Osteoblast (primary cell): Measurements from ENCODE around the gene RPL37A. TPM values are rescaled to one million over a fixed set of nuclear protein-coding genes. Genes with fewer than 3 reads are reported as not detected.

Source experiments
- DNase-seq: peaks from one replicate; pipeline ENCODE4 v3.0.0; 2011; ENCODE audit warnings: low spot score, mixed read lengths; ENCODE audit not compliant: insufficient read length; ENCODE audit errors: missing footprints
- H2AFZ ChIP-seq: 2 replicates; pipeline ENCODE4 v1.6.0; 2011; ENCODE audit warnings: mild to moderate bottlenecking, low read length
- H3K27ac ChIP-seq: 2 replicates; pipeline ENCODE4 v1.5.1; 2011; ENCODE audit warnings: mild to moderate bottlenecking, low read depth, low read length, moderate library complexity
- H3K27me3 ChIP-seq: 2 replicates; pipeline ENCODE4 v1.6.0; 2012; ENCODE audit warnings: mild to moderate bottlenecking, control low read depth, inconsistent platforms, low read length, moderate library complexity; ENCODE audit not compliant: insufficient read depth
- H3K36me3 ChIP-seq: 2 replicates; pipeline ENCODE4 v1.5.1; 2011; ENCODE audit warnings: mild to moderate bottlenecking, low read length, control low read depth, moderate library complexity; ENCODE audit not compliant: insufficient read depth
- H3K4me1 ChIP-seq: 2 replicates; pipeline ENCODE4 v1.5.1; 2011; ENCODE audit warnings: mild to moderate bottlenecking, low read length, control low read depth, moderate library complexity; ENCODE audit not compliant: insufficient read depth
- H3K4me2 ChIP-seq: 2 replicates; pipeline ENCODE4 v1.6.0; 2011; ENCODE audit warnings: mild to moderate bottlenecking, low read length; ENCODE audit not compliant: insufficient read depth
- H3K4me3 ChIP-seq: fragments of 200-600 bp; sonication (generic); 3 replicates; pipeline ENCODE4 v1.5.1; 2012; ENCODE audit warnings: mild to moderate bottlenecking, low read length, inconsistent platforms; ENCODE audit not compliant: insufficient read depth
- H3K79me2 ChIP-seq: 2 replicates; pipeline ENCODE4 v1.6.0; 2012; ENCODE audit warnings: mild to moderate bottlenecking, low read length, control low read depth, inconsistent platforms; ENCODE audit not compliant: insufficient read depth
- H3K9me3 ChIP-seq: 2 replicates; pipeline ENCODE4 v1.5.1; 2011; ENCODE audit warnings: low read depth, low read length, control low read depth
- H4K20me1 ChIP-seq: 2 replicates; pipeline ENCODE4 v1.6.0; 2012; ENCODE audit warnings: mild to moderate bottlenecking, low read length, control low read depth; ENCODE audit not compliant: insufficient read depth
- CTCF ChIP-seq: IDR thresholded peaks from 2 replicates; pipeline ENCODE4 v1.5.1; 2011; ENCODE audit warnings: mild to moderate bottlenecking, low read depth, low read length, moderate library complexity; ENCODE audit errors: extremely low read depth
- total RNA-seq: library from RNA; depleted of rRNA; stranded (reverse); fragments of >200 nt; gene quantifications from 2 replicates; pipeline ENCODE4 v1.2.3, GENCODE V29; 2012

The RPL37A gene
- total RNA-seq, 1 donor = 869 TPM

- no peaks in the 10 kb centered on the region for H4K20me1 ChIP-seq
- H3K9me3 ChIP-seq = no peaks in the 10 kb centered on the region
- H3K27me3 ChIP-seq = no peaks in the 10 kb centered on the region
- no peak overlapping the region for H3K4me3 ChIP-seq
- TF ChIP-seq CTCF = no peak
- H3K79me2 ChIP-seq = no peaks in the 10 kb centered on the region
- H3K4me1 ChIP-seq = no peaks in the 10 kb centered on the region
- H3K36me3 ChIP-seq = peaks cover 14% of the 10 kb centered on the region
- no peak overlapping the region for H3K4me2 ChIP-seq
- no peak overlapping the region for H3K27ac ChIP-seq
- H2AFZ ChIP-seq = no peak overlapping the region
- DNase-seq = no peak
Measured at GRCh38 chr2:216463148-216463547, 35.5 kb upstream of the RPL37A start.

- no peaks in the 10 kb centered on the region for H3K4me1 ChIP-seq
- no peaks in the 10 kb centered on the region for H3K27me3 ChIP-seq
- no peak overlapping the region for H3K27ac ChIP-seq
- H3K36me3 ChIP-seq = peaks cover 14% of the 10 kb centered on the region
- H4K20me1 ChIP-seq = no peaks in the 10 kb centered on the region
- no peak overlapping the region for H3K4me2 ChIP-seq
- DNase-seq = no peak
- no peaks in the 10 kb centered on the region for H3K9me3 ChIP-seq
- TF ChIP-seq CTCF = no peak
- H3K79me2 ChIP-seq = no peaks in the 10 kb centered on the region
- H3K4me3 ChIP-seq = no peak overlapping the region
- H2AFZ ChIP-seq = no peak overlapping the region
Measured at GRCh38 chr2:216464104-216464720, 34.4 kb upstream of the RPL37A start.

GRCh38 chr2:216465579-216466195, 33.0 kb upstream of the RPL37A start:
- no peaks in the 10 kb centered on the region for H3K79me2 ChIP-seq
- no peak for TF ChIP-seq CTCF
- H3K4me3 ChIP-seq = no peak overlapping the region
- H3K36me3 ChIP-seq = peaks cover 17% of the 10 kb centered on the region
- H3K4me2 ChIP-seq = no peak overlapping the region
- no peaks in the 10 kb centered on the region for H3K27me3 ChIP-seq
- no peaks in the 10 kb centered on the region for H3K4me1 ChIP-seq
- H4K20me1 ChIP-seq = no peaks in the 10 kb centered on the region
- H3K27ac ChIP-seq = no peak overlapping the region
- no peaks in the 10 kb centered on the region for H3K9me3 ChIP-seq
- H2AFZ ChIP-seq = no peak overlapping the region
- no peak for DNase-seq

- no peaks in the 10 kb centered on the region for H3K4me1 ChIP-seq
- no peak overlapping the region for H3K4me2 ChIP-seq
- no peaks in the 10 kb centered on the region for H3K79me2 ChIP-seq
- peaks cover 23% of the 10 kb centered on the region for H3K36me3 ChIP-seq
- no peaks in the 10 kb centered on the region for H4K20me1 ChIP-seq
- H3K9me3 ChIP-seq = no peaks in the 10 kb centered on the region
- no peaks in the 10 kb centered on the region for H3K27me3 ChIP-seq
- no peak overlapping the region for H2AFZ ChIP-seq
- no peak overlapping the region for H3K27ac ChIP-seq
- no peak for DNase-seq
- no peak for TF ChIP-seq CTCF
- no peak overlapping the region for H3K4me3 ChIP-seq
Measured at GRCh38 chr2:216467845-216468244, 30.8 kb upstream of the RPL37A start.
